ENCODE results near the gene ZNF335.
A peak's percentile ranks its signal among the peaks of the same experiment; 100 is the strongest.

ZNF335 gene

DNA sequence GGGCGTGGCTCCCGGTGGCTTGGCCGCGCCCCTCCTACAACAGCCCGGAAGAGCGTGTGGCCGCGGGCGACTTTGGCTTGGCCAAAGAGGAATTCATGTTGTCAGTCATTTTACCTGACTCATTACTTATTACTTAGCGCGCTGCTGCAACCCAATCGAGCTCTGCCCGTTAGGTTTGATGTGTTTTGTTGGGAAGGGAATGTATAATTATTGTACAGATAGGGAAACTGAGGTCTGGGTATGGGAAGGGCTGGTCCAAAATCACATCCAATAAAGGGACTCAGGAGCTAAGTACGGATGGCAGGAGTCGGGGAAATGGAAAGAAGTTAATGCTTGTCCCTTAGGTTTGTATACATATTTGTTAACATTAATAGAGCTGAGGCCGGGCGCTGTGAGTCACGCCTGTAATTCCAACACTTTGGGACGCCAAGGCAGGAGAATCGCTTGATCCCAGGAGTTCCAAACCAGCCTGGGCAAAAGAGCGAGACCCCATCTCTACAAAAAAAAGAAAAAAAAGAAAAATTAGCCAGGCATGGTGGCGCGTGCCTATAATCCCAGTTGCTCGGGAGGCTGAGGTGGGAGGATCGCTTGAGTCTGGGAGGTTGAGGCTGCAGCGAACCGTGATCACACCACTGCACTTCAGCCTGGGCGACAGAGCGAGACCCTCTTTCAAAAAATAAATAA lies 639 bp upstream of the ZNF335 start:
- intact Hi-C loops (cut with DNase I; ENCODE audit: low total_unique reads), result loop anchor here (5.0 kb wide), 1 partner anchor 35 kb away; no protein-coding TSS in a partner anchor
- no peak for TF ChIP-seq CTCF (IDR thresholded peaks at IDR 0.05)
- Histone ChIP-seq H3K27me3 (no peaks in the 10 kb centered on the region), H3K9me3 (no peaks in the 10 kb centered on the region), H3K4me1 (peaks cover 4 to 34% (median 18%) of the 10 kb centered on the region in 4 donors), H3K36me3 (peaks cover 13 to 23% (median 17%) of the 10 kb centered on the region in 3 donors), H3K4me3 (peak overlapping the region; percentile 69 to 75), H3K27ac (peak overlapping the region; percentile 98 to 100)
- no peak for DNase-seq

DNA sequence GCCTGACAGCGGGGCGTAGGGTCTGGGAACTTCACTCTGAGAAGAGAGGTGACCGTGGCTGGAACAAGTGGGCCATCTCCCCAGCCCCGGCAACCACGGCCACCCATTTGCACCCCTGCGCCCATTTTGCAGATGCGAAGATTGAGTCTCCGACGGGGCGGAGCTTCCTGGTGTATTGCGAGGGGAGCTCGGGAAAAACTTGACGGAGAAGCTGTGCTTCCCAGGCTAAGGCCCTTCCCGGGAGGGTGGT lies 653 bp downstream of the ZNF335 start:
- intact Hi-C loops (cut with DNase I; ENCODE audit: low total_unique reads), result loop anchor here (5.0 kb wide), 1 partner anchor 34 kb away; no protein-coding TSS in a partner anchor
- peak overlapping the region; percentile 69 to 75 for H3K4me3 ChIP-seq
- peak overlapping the region; percentile 98 to 100 for H3K27ac ChIP-seq
- H3K9me3 ChIP-seq, result no peaks in the 10 kb centered on the region
- no peak for TF ChIP-seq CTCF (IDR thresholded peaks at IDR 0.05)
- no peaks in the 10 kb centered on the region for H3K27me3 ChIP-seq
- peaks cover 4 to 34% (median 18%) of the 10 kb centered on the region in 4 donors for H3K4me1 ChIP-seq
- H3K36me3 ChIP-seq, result peaks cover 23 to 36% (median 30%) of the 10 kb centered on the region in 3 donors
- no peak for DNase-seq

- peaks cover 4 to 34% (median 18%) of the 10 kb centered on the region in 4 donors for H3K4me1 ChIP-seq
- TF ChIP-seq CTCF (IDR thresholded peaks at IDR 0.05), result no peak
- H3K36me3 ChIP-seq, result peaks cover 28 to 41% (median 35%) of the 10 kb centered on the region in 3 donors
- no peak for DNase-seq
- intact Hi-C loops (cut with DNase I; ENCODE audit: low total_unique reads), result loop anchor here (5.0 kb wide), 1 partner anchor 34 kb away; no protein-coding TSS in a partner anchor
- peak overlapping the region; percentile 98 to 100 for H3K27ac ChIP-seq
- H3K9me3 ChIP-seq, result no peaks in the 10 kb centered on the region
- H3K27me3 ChIP-seq, result no peaks in the 10 kb centered on the region
- H3K4me3 ChIP-seq, result peak overlapping the region; percentile 69 to 75
Measured at GRCh38 chr20:45970646-45971424, 1.2 kb downstream of the ZNF335 start.

DNA sequence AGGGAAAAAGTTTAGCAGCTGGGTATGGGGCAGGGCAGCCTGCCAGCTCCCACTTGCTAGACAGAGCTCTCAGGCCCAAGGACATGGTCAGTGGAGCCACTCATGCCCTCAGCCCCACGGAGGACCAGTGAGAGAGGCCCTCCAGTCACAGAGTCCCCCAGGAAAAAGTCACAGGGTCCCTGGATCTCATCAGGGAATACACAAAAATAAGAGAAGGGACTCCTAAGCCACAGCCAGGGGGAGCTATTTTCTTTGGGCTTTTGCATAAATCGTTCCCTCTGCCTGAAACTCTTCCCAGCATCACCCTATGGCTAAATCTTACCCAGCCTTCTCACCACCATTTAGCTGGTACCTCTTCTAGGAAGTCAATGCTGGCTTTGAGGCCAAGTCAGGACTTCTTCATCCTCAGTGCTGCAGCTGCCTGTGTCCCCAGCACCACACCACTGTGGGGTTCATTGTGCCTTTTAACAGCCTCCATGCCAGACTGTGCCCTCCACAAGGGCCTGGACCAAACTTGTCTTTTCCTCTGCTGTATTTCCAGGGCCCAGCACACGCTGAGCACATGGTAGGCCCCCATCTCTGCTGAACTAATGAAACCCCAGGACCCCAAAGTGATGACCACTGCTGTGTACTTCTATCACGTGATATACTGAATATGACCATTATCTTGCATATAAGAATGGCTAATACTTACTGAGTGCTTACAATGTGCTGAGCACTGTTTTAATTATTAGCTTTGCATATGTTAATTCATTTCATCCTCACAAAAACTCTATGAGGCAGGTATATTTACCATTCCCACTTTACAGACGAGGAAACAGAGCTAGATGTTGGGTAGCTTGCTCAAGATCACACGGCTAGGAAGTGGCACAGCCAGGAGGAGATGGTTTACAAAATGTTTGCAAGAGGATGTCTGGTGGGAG lies 2.0 kb downstream of the ZNF335 start:
- TF ChIP-seq CTCF (IDR thresholded peaks at IDR 0.05), result peak; percentile 35 to 51
- H3K36me3 ChIP-seq, result peaks cover 36 to 50% (median 44%) of the 10 kb centered on the region in 3 donors
- intact Hi-C loops (cut with DNase I; ENCODE audit: low total_unique reads), result loop anchor here (5.0 to 10.0 kb wide), 2 partner anchors 33 to 145 kb away; partner anchors contain the start of gene TNNC2
- peak in 1 of 2 donors; percentile 59 for DNase-seq
- H3K27ac ChIP-seq, result peak overlapping the region; percentile 98 to 100
- H3K9me3 ChIP-seq, result no peaks in the 10 kb centered on the region
- H3K4me1 ChIP-seq, result peaks cover 4 to 34% (median 18%) of the 10 kb centered on the region in 4 donors
- H3K27me3 ChIP-seq, result no peaks in the 10 kb centered on the region
- peak overlapping the region; percentile 69 to 75 for H3K4me3 ChIP-seq
